ENCODE measurements around the gene DIP2B.

- TF ChIP-seq PBX3 (CRISPR knock-in tag; IDR thresholded peaks at IDR 0.05; ENCODE audit: borderline replicate concordance) (no peak), ZNF263 (CRISPR knock-in tag; IDR thresholded peaks at IDR 0.05) (no peak)
These were observed 266.6 kb downstream of the DIP2B start for GRCh38 chr12:50771409-50771808.
